Femur (tissue), 1 donor: ENCODE results near the gene ANKHD1.

Source experiments
- DNase-seq: peaks from one replicate; pipeline ENCODE4 v3.0.0-alpha.2; 2017

Gene ANKHD1

GRCh38 chr5:140547508-140548299, 146.1 kb downstream of the ANKHD1 start, which contains the start of gene EIF4EBP3:
Gene EIF4EBP3, plus strand, starts transcription at chr5:140547662. Its CDS starts 76 bp downstream, at chr5:140547738.
- peak; percentile 98 for DNase-seq

GRCh38 chr5:140548300-140548688, 146.7 kb downstream of the ANKHD1 start:
- DNase-seq = no peak

GRCh38 chr5:140548791-140549190, 147.2 kb downstream of the ANKHD1 start:
- no peak for DNase-seq

GRCh38 chr5:140549237-140550144, 147.9 kb downstream of the ANKHD1 start:
- DNase-seq = peak; percentile 56

GRCh38 chr5:140550147-140551079, 148.8 kb downstream of the ANKHD1 start:
- DNase-seq = no peak

GRCh38 chr5:140551872-140552271, 150.2 kb downstream of the ANKHD1 start:
- no peak for DNase-seq

- DNase-seq = no peak
Observed at GRCh38 chr5:140553657-140554056, 152.0 kb downstream of the ANKHD1 start.

- DNase-seq = no peak
Observed at GRCh38 chr5:140554454-140554853, 152.8 kb downstream of the ANKHD1 start.

- no peak for DNase-seq
Observed at GRCh38 chr5:140555747-140556312, 154.2 kb downstream of the ANKHD1 start.

GRCh38 chr5:140556438-140556837, 154.8 kb downstream of the ANKHD1 start:
- no peak for DNase-seq

GRCh38 chr5:140557136-140557805, 155.6 kb downstream of the ANKHD1 start, which contains the start of gene SRA1:
Gene SRA1, minus strand, starts transcription at chr5:140557473. Its CDS starts 21 bp downstream, at chr5:140557452.
- DNase-seq = peak; percentile 96

GRCh38 chr5:140557965-140558364, 156.3 kb downstream of the ANKHD1 start:
- no peak for DNase-seq

GRCh38 chr5:140558542-140558941, 156.9 kb downstream of the ANKHD1 start:
- DNase-seq = no peak

- DNase-seq = no peak
Observed at GRCh38 chr5:140560227-140560626, 158.6 kb downstream of the ANKHD1 start.

GRCh38 chr5:140561753-140562523, 160.3 kb downstream of the ANKHD1 start:
- DNase-seq = no peak

GRCh38 chr5:140563596-140563995, 162.0 kb downstream of the ANKHD1 start:
- no peak for DNase-seq

GRCh38 chr5:140564196-140565023, 162.8 kb downstream of the ANKHD1 start, which contains the start of the genes APBB3 and SLC35A4:
Gene APBB3, minus strand, starts transcription at chr5:140564598. Its CDS starts 353 bp downstream, at chr5:140564245.
Gene SLC35A4, plus strand, starts transcription at chr5:140564828. Its CDS starts 2,342 bp downstream, at chr5:140567170.
- DNase-seq = peak; percentile 99

- DNase-seq = no peak
Observed at GRCh38 chr5:140565024-140565779, 163.6 kb downstream of the ANKHD1 start.

- DNase-seq = no peak
Observed at GRCh38 chr5:140565780-140566095, 164.1 kb downstream of the ANKHD1 start.
